K562 (cell line): ENCODE results near the gene KAZN. TPM values are rescaled to one million over a fixed set of nuclear protein-coding genes. Genes with fewer than 3 reads are reported as not detected.

Experiments used
- ATAC-seq: fragments of 200-7000 bp; cut with Tn5 transposase; 3 replicates; pipeline ENCODE4 v1.9.1; 2020; ENCODE audit warnings: moderate library complexity
- BruUV-seq: library from RNA; stranded (reverse); fragments of 400-500 nt; replicated peaks from 2 replicates; lab custom pipeline; 2021; lab: Mats Ljungman, UMichigan
- CTCF ChIA-PET: fragments of 300-600 bp; formaldehyde crosslinking; extraction: SDS; loops from one replicate; lab custom pipeline; 2021; ENCODE audit warnings: low intra/inter-chr PET ratio; lab: Yijun Ruan, JAX
- POLR2A ChIA-PET: fragments of 300-600, 350-650 bp; sonication (Branson Sonifier 250); formaldehyde crosslinking; extraction: SDS; loops from one replicate; lab custom pipeline; 2021; ENCODE audit warnings: antibody characterized with exemption, inconsistent platforms; lab: Yijun Ruan, JAX
- DNase-seq, 4 experiments: peaks; one replicate each; pipeline versions ENCODE4 v3.0.0 to v3.0.0-alpha.2; 2011 to 2018; ENCODE audit warnings: low spot score in 3 of 4, mixed read lengths in 3 of 4; ENCODE audit errors: extremely low read depth in 1 of 4
- FAIRE-seq: peaks from 2 replicates; lab custom pipeline; 2011; peaks lifted over from hg19 to GRCh38; lab: Jason Lieb, UNC
- H2AFZ ChIP-seq: 2 replicates; pipeline ENCODE4 v1.6.0; 2011; ENCODE audit warnings: low read depth, low read length, control low read depth, inconsistent platforms
- H3K27ac ChIP-seq: fragments of 200-600 bp; 3 replicates; pipeline ENCODE4 v1.8.0; 2011; ENCODE audit warnings: low read depth, mild to moderate bottlenecking, control low read depth, inconsistent platforms, low read length, moderate library complexity, mixed read lengths; ENCODE audit errors: extremely low read depth
- H3K27me3 ChIP-seq, 2 experiments: fragments of 300-600 bp in 1 of 2; 2 replicates in 1 of 2; 3 replicates in 1 of 2; pipeline versions ENCODE4 v1.6.0 to v1.8.0; 2011; ENCODE audit warnings: inconsistent platforms in 2 of 2, low read length in 2 of 2, mild to moderate bottlenecking in 1 of 2, mixed read lengths in 1 of 2, moderate library complexity in 1 of 2; ENCODE audit not compliant: control insufficient read depth in 2 of 2, insufficient read depth in 2 of 2
- H3K36me3 ChIP-seq: fragments of 300-600 bp; 3 replicates; pipeline ENCODE4 v1.8.0; 2011; ENCODE audit warnings: mild to moderate bottlenecking, low read length, inconsistent platforms; ENCODE audit not compliant: control insufficient read depth, insufficient read depth
- H3K4me1 ChIP-seq, 2 experiments: fragments of 200-600 bp in 1 of 2; replicated peaks in 1 of 2; 2 replicates in 1 of 2; 3 replicates in 1 of 2; pipeline versions ENCODE4 v1.5.1 to v1.8.0; 2011; ENCODE audit warnings: inconsistent platforms in 2 of 2, low read length in 2 of 2, mild to moderate bottlenecking in 1 of 2, mixed read lengths in 1 of 2, moderate library complexity in 1 of 2; ENCODE audit not compliant: control insufficient read depth in 2 of 2, insufficient read depth in 2 of 2
- H3K4me2 ChIP-seq: 2 replicates; pipeline ENCODE4 v1.6.1; 2011; ENCODE audit warnings: low read length, control low read depth, inconsistent platforms, mixed read lengths; ENCODE audit not compliant: insufficient read depth
- H3K4me3 ChIP-seq: fragments of 200-600 bp; sonication (generic), shearing (Covaris generic); 2 replicates; pipeline ENCODE4 v1.5.1; 2016; ENCODE audit warnings: control low read depth, inconsistent platforms
- H3K79me2 ChIP-seq: fragments of 200-600 bp; 3 replicates; pipeline ENCODE4 v1.8.0; 2011; ENCODE audit warnings: low read length, inconsistent platforms; ENCODE audit not compliant: control insufficient read depth, insufficient read depth
- H3K9ac ChIP-seq, 2 experiments: 2 replicates each; pipeline versions ENCODE4 v1.6.0 to v1.6.1; 2011; ENCODE audit warnings: low read depth in 2 of 2, low read length in 2 of 2, control low read depth in 1 of 2, inconsistent platforms in 1 of 2, mild to moderate bottlenecking in 1 of 2, mixed read lengths in 1 of 2; ENCODE audit not compliant: insufficient read depth in 1 of 2
- H3K9me1 ChIP-seq: one replicate; pipeline ENCODE4 v1.6.0; 2011; ENCODE audit warnings: inconsistent platforms, mild to moderate bottlenecking, low read length, moderate library complexity; ENCODE audit not compliant: control insufficient read depth, insufficient read depth
- H3K9me3 ChIP-seq: replicated peaks from 2 replicates; pipeline ENCODE4 v1.5.1; 2011; ENCODE audit warnings: low read depth, low read length, inconsistent platforms; ENCODE audit not compliant: control insufficient read depth, insufficient read depth
- H4K20me1 ChIP-seq: replicated peaks from 2 replicates; pipeline ENCODE4 v1.6.1; 2011; ENCODE audit warnings: low read length, inconsistent platforms, mixed read lengths; ENCODE audit not compliant: control insufficient read depth, insufficient read depth
- BRD4 ChIP-seq: fragments of 200-600 bp; sonication (generic); IDR thresholded peaks from 2 replicates; pipeline ENCODE4 v1.6.1; 2017; ENCODE audit warnings: inconsistent platforms
- CSDE1 ChIP-seq, 2 experiments: fragments of 450-650 bp; IDR thresholded peaks; 2 replicates each; pipeline ENCODE4 v1.6.1; 2016; ENCODE audit warnings: mild to moderate bottlenecking in 1 of 2
- FOXJ2 ChIP-seq: fragments of 200-800 bp; sonication (Bioruptor generic); IDR thresholded peaks from 2 replicates; pipeline ENCODE4 v1.6.1; 2016; ENCODE audit warnings: missing genetic modification characterization, missing compliant biosample characterization
- HNRNPL ChIP-seq: fragments of 200-400 bp; formaldehyde crosslinking; IDR thresholded peaks from 2 replicates; pipeline ENCODE4 v1.6.1; 2017; ENCODE audit warnings: low read depth, mild to moderate bottlenecking, low read length
- JUN ChIP-seq, 2 experiments: sonication (generic) in 1 of 2; formaldehyde crosslinking in 1 of 2; IDR thresholded peaks; 2 replicates each; pipeline versions ENCODE4 v1.6.1 to v1.8.0; 2012 to 2022; ENCODE audit warnings: borderline replicate concordance in 2 of 2, mild to moderate bottlenecking in 2 of 2, improper control_type of control experiment in 1 of 2, low read depth in 1 of 2, low read length in 1 of 2, missing genetic modification reagents in 1 of 2
- SAFB ChIP-seq: fragments of 200-400 bp; formaldehyde crosslinking; IDR thresholded peaks from 2 replicates; pipeline ENCODE4 v1.6.1; 2017; ENCODE audit warnings: low read depth, low read length, borderline replicate concordance
- ZNF277 ChIP-seq: fragments of 250-450 bp; sonication (Bioruptor Pico); IDR thresholded peaks from 2 replicates; pipeline ENCODE4 v1.8.0; 2022; ENCODE audit warnings: inconsistent platforms, mild to moderate bottlenecking, moderate library complexity, borderline replicate concordance
- ZNF740 ChIP-seq, 3 experiments: fragments of 200-800 bp in 1 of 3; sonication (Bioruptor generic) in 1 of 3; sonication (generic) in 1 of 3; formaldehyde crosslinking in 1 of 3; IDR thresholded peaks; 2 replicates each; pipeline versions ENCODE4 v1.6.1 to v1.8.0; 2016 to 2022; ENCODE audit warnings: mild to moderate bottlenecking in 2 of 3, missing compliant biosample characterization in 2 of 3, missing genetic modification characterization in 2 of 3, missing genetic modification reagents in 1 of 3
- ZNF778 ChIP-seq: fragments of 450-650 bp; formaldehyde crosslinking; IDR thresholded peaks from 2 replicates; pipeline ENCODE4 v1.4.0; 2020; ENCODE audit warnings: mild to moderate bottlenecking, moderate library complexity
- WGBS: fragments of 100-300 bp; shearing (Covaris generic); methylation state at CpG from one replicate; pipeline ENCODE4 v1.1.6; 2016; ENCODE audit warnings: low coverage, mixed read lengths; ENCODE audit not compliant: insufficient coverage; ENCODE audit errors: missing lambda C conversion rate; 5-methylcytosine and 5-hydroxymethylcytosine counted together
- in situ Hi-C: fragments of 300-500 bp; cut with MboI; formaldehyde crosslinking; loops from 4 replicates; pipeline ENCODE4 v1.15.0; 2018; ENCODE audit warnings: inconsistent platforms, mixed read lengths
- intact Hi-C: fragments of 100-400 bp; cut with micrococcal nuclease; formaldehyde crosslinking; loops from 2 replicates; pipeline ENCODE4 v1.14.2; 2022
- polyA plus RNA-seq, 8 experiments: library from polyadenylated mRNA; depleted of rRNA in 4 of 8; stranded (reverse) in 5 of 8; unstranded in 3 of 8; fragments of >200 nt; fragmentation: Nextera tagmentation in 2 of 8; fragmentation: Illumina TruSeq in 1 of 8; extraction: Ambion mirVana in 2 of 8; extraction: Trizol in 1 of 8; gene quantifications; 2 replicates each; pipeline versions ENCODE4 v1.2.1 to v1.2.3, GENCODE V29; 2011 to 2014; ENCODE audit warnings: inconsistent platforms in 1 of 8, missing spikeins in 1 of 8
- total RNA-seq, 7 experiments: library from RNA; depleted of rRNA in 6 of 7; stranded (reverse); fragments of >200 nt in 6 of 7; fragmentation: Illumina TruSeq in 2 of 7; extraction: Trizol in 2 of 7; gene quantifications; 2 replicates each; pipeline versions ENCODE4 v1.2.1 to v1.2.3, GENCODE V29; 2011 to 2021; ENCODE audit warnings: low replicate concordance in 1 of 7
- TF ChIP-seq, protein P1 (sequence below): fragments of 450-650 bp; IDR thresholded peaks from 2 replicates; pipeline ENCODE4 v1.6.1; 2016; ENCODE audit warnings: borderline replicate concordance
- TF ChIP-seq, protein P2 (sequence below): IDR thresholded peaks from 3 replicates; pipeline ENCODE4 v1.6.1; 2011; ENCODE audit warnings: borderline replicate concordance, mild to moderate bottlenecking; ENCODE audit not compliant: insufficient read length, insufficient read depth

KAZN gene
- total and polyA plus RNA-seq, 9 of the 15 experiments (the other 6 are each of a cell fraction or from before 2014, with no cell fraction given): 2.1 to 21.6 (median 5.4) TPM

DNA sequence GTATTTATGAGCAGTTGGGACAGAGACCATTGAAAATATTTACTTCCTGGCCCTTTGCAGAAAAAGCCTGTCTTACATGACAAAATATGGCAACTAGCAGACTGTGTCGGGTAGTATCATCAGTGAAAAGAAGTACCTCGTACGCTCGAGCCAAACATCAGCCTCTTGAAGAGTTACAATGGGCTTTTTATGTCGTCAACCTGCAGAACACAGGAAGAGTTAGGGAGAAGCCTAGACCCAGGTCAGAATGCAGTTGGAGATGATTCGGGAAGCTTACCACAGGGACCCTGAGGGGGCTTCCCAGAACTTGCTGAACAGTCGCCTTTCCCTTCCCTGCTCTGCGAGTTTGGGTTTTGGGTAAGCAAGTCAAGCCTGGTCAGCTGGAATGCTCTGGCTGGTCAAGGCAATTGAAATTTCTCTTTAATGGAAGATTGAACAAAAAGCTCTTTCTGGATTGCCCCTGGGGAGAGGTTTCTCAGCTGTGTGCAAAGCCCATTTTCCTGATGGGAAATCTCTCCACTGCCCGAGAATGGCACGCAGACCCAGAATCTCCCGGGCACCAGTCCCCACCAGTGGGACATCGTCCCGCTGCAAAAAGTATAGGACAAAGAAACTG, 291.4 kb downstream of the KAZN start (continued):
- TF ChIP-seq, protein P1, sequence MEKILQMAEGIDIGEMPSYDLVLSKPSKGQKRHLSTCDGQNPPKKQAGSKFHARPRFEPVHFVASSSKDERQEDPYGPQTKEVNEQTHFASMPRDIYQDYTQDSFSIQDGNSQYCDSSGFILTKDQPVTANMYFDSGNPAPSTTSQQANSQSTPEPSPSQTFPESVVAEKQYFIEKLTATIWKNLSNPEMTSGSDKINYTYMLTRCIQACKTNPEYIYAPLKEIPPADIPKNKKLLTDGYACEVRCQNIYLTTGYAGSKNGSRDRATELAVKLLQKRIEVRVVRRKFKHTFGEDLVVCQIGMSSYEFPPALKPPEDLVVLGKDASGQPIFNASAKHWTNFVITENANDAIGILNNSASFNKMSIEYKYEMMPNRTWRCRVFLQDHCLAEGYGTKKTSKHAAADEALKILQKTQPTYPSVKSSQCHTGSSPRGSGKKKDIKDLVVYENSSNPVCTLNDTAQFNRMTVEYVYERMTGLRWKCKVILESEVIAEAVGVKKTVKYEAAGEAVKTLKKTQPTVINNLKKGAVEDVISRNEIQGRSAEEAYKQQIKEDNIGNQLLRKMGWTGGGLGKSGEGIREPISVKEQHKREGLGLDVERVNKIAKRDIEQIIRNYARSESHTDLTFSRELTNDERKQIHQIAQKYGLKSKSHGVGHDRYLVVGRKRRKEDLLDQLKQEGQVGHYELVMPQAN: no peak
- TF ChIP-seq, all 486 proteins: peak for 0

GRCh38 chr1:14891991-14892390, 293.5 kb downstream of the KAZN start:
- intact Hi-C loops: no loop called here

More at GRCh38 chr1:14891991-14892390, 293.5 kb downstream of the KAZN start:
- POLR2A ChIA-PET: no interaction called here
- Histone ChIP-seq H4K20me1 (no peaks in the 10 kb centered on the region), H3K27ac (no peak overlapping the region), H3K9me1 (no peaks in the 10 kb centered on the region), H2AFZ (no peak overlapping the region), H3K4me1 (0 out of 5 replicates have a peak, but pooled peaks cover 0 to under 1% of the 10 kb centered on the region in 2 experiments), H3K4me3 (no peak overlapping the region), H3K4me2 (no peak overlapping the region), H3K9me3 (no peaks in the 10 kb centered on the region), H3K9ac (no peak overlapping the region), H3K27me3 (peaks cover 16 to 51% of the 10 kb centered on the region in 2 experiments), H3K36me3 (no peaks in the 10 kb centered on the region), H3K79me2 (no peaks in the 10 kb centered on the region)
- no peak for DNase-seq
- in situ Hi-C loops: no loop called here
- no peak for FAIRE-seq
- CTCF ChIA-PET: no interaction called here
- no peak for ATAC-seq
- TF ChIP-seq ZNF740 (CRISPR knock-in tag; IDR thresholded peaks at IDR 0.05) (no peak), ZNF740 (tag; IDR thresholded peaks at IDR 0.05) (no peak), BRD4 (no peak), HNRNPL (no peak), ZNF778 (CRISPR knock-in tag) (no peak), CSDE1 (IDR thresholded peaks at IDR 0.05) (no peak), ZNF277 (no peak), SAFB (no peak), JUN (IDR thresholded peaks at IDR 0.05; ENCODE audit: borderline replicate concordance, low read depth, low read length) (no peak), JUN (CRISPR knock-in tag; IDR thresholded peaks at IDR 0.05; ENCODE audit: borderline replicate concordance) (no peak), FOXJ2 (tag) (no peak)
- TF ChIP-seq, protein P2, sequence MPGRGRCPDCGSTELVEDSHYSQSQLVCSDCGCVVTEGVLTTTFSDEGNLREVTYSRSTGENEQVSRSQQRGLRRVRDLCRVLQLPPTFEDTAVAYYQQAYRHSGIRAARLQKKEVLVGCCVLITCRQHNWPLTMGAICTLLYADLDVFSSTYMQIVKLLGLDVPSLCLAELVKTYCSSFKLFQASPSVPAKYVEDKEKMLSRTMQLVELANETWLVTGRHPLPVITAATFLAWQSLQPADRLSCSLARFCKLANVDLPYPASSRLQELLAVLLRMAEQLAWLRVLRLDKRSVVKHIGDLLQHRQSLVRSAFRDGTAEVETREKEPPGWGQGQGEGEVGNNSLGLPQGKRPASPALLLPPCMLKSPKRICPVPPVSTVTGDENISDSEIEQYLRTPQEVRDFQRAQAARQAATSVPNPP: no peak
- 8% methylated on average over 4 of the region's 4 CpGs for WGBS
- no TSS peak for BruUV-seq
